LNCaP clone FGC (cell line): ENCODE data around the gene AS3MT.
"Not testable (repeated sequence)": the region's sequence is repeated elsewhere in the genome, so short reads cannot be mapped to it uniquely, and the experiment has no call there.

Source experiments
- DNase-seq: peaks from one replicate; pipeline ENCODE4 v3.0.0-alpha.2; 2011; ENCODE audit warnings: low read depth
- H3K4me3 ChIP-seq: 2 replicates; pipeline ENCODE4 v1.5.1; 2011; ENCODE audit warnings: mild to moderate bottlenecking, low read depth, low read length, control low read depth
- TF ChIP-seq, protein P1 (sequence below): IDR thresholded peaks from 2 replicates; pipeline ENCODE4 v1.5.1; 2012; ENCODE audit warnings: mild to moderate bottlenecking; ENCODE audit not compliant: control insufficient read depth, insufficient read depth; ENCODE audit errors: extremely low read depth

Gene AS3MT

DNA sequence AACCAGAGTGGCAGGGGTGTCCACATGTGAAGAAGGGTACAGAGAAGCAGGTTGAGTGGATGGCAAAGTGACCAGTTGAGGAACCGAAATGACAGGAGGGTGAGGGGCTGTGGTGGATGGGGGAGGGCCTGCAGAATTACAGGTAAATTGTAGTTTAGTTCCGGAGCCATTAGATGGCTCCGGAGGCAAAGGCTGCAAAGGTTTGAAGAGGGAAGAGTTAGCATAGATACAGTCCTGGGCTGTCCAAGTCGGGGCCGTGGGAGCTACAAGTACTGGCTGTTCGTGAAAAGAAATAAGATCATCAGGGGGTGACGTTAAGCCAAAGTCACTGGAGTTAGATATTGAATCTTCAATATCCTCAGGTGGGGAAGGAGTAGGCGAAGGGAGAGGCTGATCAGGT lies 26.1 kb upstream of the AS3MT start:
- not testable (repeated sequence) for DNase-seq, H3K4me3 ChIP-seq
- TF ChIP-seq, protein P1, sequence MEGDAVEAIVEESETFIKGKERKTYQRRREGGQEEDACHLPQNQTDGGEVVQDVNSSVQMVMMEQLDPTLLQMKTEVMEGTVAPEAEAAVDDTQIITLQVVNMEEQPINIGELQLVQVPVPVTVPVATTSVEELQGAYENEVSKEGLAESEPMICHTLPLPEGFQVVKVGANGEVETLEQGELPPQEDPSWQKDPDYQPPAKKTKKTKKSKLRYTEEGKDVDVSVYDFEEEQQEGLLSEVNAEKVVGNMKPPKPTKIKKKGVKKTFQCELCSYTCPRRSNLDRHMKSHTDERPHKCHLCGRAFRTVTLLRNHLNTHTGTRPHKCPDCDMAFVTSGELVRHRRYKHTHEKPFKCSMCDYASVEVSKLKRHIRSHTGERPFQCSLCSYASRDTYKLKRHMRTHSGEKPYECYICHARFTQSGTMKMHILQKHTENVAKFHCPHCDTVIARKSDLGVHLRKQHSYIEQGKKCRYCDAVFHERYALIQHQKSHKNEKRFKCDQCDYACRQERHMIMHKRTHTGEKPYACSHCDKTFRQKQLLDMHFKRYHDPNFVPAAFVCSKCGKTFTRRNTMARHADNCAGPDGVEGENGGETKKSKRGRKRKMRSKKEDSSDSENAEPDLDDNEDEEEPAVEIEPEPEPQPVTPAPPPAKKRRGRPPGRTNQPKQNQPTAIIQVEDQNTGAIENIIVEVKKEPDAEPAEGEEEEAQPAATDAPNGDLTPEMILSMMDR = 0 out of 2 replicates have a peak, but pooled peaks have one; percentile 8

DNA sequence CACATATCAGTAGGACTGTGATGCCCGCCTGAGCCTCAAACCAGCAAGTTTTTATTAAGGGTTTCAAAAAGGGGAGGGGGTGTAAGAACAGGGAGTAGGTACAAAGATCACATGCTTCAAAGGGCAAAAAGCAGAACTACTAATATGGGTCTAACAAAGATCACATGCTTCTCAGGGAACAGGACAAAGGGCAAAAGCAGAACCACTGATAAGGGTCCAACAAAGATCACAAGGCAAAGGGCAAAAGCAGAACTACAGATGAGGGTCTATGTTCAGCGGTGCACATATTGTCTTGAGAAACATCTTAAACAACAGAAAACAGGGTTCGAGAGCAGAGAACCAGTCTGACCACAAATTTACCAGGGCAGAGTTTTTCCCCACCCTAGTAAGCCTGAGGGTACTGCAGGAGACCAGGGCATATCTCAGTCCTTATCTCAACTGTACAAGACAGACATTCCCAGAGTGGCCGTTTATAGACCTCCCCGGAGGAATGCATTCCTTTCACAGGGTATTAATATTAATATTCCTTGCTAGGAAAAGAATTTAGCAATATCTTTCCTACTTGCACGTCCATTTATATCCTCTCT lies 25.0 kb upstream of the AS3MT start:
- not testable (repeated sequence) for DNase-seq, H3K4me3 ChIP-seq

DNA sequence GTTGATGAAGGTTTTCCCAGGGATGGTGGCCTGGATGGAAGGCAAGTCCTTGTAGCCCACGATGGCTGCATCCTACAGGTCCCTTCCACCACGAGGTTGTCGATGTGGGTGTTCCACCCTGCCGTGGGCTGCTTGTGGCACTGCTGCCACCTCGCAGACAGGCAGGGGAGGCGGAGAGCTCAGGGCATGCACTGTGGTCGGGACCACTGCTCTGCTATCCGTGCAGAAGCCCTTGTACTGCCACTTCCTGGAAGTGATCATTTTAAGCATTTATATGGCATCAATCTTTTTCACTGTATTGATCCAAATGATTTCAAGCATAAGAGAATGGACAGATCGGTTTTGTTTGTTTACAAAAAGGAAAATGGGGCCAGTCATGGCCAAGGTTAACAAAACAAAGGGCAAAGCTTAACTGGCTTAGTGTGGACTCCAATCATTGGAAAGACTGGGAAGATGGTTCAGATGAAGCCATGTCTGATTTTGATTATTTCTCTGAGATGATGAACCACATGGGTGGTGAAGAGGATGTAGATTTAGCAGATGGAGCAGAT lies 23.8 kb upstream of the AS3MT start:
- no peak overlapping the region for H3K4me3 ChIP-seq
- TF ChIP-seq, protein P1 = no peak
- no peak for DNase-seq

- no peak for DNase-seq
- TF ChIP-seq, protein P1 = no peak
- H3K4me3 ChIP-seq = no peak overlapping the region
These were observed 19.2 kb upstream of the AS3MT start for GRCh38 chr10:102850025-102850518.

DNA sequence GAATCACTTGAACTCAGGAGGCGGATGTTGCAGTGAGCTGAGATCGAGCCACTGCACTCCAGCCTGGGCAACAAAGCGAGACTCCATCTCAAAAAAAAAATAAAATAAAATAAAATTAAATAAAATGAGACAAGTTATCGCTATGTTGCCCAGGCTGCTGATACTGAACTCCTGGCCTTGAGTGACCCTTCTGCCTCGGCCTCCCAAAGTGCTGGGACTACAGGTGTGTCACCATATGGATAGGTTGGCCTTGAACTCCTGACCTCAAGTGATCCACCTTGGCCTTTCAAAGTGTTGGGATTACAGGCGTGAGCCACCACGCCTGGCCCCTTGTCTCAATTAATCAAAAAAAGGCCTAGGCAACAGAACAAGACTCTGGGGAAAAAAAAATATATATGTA lies 16.0 kb upstream of the AS3MT start:
- H3K4me3 ChIP-seq, DNase-seq: not testable (repeated sequence)

- DNase-seq, H3K4me3 ChIP-seq: not testable (repeated sequence)
These were observed 13.4 kb upstream of the AS3MT start for GRCh38 chr10:102855731-102856436.

GRCh38 chr10:102856758-102857424 lies 12.4 kb upstream of the AS3MT start:
- TF ChIP-seq, protein P1 = no peak
- no peak for DNase-seq
- no peak overlapping the region for H3K4me3 ChIP-seq

DNA sequence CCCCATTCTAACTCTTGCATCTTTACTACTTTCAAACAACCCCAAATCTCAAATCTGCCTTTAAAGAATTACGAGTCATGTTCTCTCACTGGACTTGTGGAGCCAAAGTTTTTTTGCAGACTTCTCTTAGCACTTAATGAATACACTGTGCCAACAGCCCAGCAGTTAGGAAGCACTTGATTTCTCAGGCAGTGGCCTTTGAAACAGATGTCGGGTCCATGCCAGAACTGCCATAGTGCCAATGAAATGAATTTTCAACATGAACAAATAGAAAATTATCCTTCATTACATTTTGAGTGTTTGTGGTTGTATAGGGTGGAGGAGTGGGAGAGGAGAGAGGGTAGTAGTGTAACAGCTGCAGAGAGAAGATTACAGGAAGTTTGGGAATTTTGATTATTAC lies 9.4 kb upstream of the AS3MT start:
- TF ChIP-seq, protein P1 = no peak
- no peak for DNase-seq
- H3K4me3 ChIP-seq = no peak overlapping the region
